NCI-H2081 (cell line): ENCODE data around the gene HIC2.
"Not testable (repeated sequence)": the region's sequence is repeated elsewhere in the genome, so short reads cannot be mapped to it uniquely, and the experiment has no call there.

Experiments
- DNase-seq, 2 experiments: peaks; one replicate each; lab custom pipeline; 2025; lab: John Stamatoyannopoulos, UW

The HIC2 gene

DNA sequence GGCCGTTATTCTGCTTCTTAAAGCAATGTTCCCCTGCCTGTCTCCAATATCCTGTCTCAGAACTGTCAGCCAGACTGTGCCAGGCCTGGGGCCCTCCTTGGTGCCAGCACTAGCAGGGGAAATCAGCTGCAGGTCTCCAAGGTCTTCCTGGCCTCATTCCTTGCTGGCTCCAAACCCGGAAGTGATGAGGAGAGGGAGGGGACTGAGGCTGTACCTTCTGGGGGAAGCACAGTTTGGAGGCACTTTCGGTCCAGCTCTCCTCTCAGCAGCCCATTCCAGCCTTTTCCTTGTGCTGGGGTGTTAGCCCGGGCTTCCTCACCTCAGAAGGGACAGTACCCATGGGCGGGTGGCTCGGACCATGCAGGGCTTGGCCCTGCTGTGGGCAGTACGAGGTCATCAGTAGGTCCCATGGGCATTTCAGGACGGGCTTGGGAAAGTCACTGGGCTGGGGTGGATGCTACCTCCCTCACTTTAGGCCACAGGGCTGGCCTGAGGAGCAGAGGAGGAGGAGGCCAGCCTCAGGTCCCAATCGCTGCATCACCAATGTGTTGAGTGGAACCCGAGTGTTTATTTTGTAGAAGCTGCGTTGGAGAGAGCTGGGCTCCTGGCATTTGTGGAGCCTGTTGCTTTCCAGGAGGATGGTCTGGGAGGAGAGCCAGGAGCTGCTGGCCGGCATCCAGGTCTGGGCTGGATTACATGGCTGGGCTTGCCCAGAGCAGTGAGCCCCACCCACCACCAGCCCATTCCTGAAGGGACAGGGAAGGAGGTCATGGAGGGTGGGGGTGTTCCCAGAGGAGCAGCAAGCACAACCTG, 19.0 kb downstream of the HIC2 start:
- DNase-seq = not testable (repeated sequence)

GRCh38 chr22:21438013-21438412, 20.8 kb downstream of the HIC2 start:
- not testable (repeated sequence) for DNase-seq

DNA sequence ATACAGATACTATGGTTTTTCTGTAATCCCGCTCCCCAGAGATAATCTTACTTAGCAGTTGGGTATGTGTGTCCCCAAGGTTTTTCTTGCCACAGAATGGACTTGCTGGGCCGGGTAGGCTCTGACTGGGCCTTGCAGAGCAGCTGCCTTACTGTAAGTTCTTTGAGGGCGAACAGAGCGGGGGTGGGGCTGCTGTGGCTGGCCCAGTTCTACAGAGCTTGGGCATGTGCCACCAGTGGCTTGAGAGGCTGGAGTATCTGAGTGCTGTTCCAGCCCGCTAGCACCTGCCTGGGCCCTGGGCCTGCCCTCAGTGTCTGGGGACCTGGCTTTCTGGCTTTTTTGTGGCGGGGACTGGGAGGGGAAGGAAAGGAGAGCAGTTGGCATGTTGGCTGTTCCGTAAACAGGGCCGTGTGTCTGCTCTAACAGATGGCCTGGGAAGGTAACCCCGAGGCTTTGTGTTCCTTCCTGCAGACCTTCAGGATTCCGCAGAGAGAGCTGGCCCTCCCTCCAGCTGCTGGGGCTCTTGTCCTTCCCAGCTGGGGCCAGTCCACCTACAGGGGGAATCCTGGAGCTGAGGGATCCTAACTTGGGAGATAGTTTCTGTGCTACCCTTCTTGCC, 23.0 kb downstream of the HIC2 start:
- not testable (repeated sequence) for DNase-seq

DNA sequence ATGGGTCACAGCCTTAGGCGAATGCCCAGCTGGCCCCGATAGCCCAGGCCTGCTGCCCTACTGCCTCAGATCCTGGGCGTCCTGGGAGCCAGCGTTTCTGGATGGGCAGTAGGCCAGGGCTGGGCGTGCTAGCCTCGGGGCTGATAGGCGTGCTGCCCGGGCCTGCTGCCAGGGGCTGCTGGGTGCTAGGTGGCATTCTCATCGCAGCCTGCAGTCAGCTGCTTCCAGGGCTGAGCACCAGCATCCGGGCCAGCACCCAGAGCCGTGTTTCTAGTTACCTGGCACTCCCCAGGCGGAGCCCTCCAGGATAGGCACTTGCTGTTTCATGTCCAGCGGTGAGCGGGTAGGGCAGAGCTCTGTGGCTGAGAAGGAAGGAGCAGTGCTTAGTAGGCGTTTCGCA, 23.5 kb downstream of the HIC2 start:
- DNase-seq = not testable (repeated sequence)

DNA sequence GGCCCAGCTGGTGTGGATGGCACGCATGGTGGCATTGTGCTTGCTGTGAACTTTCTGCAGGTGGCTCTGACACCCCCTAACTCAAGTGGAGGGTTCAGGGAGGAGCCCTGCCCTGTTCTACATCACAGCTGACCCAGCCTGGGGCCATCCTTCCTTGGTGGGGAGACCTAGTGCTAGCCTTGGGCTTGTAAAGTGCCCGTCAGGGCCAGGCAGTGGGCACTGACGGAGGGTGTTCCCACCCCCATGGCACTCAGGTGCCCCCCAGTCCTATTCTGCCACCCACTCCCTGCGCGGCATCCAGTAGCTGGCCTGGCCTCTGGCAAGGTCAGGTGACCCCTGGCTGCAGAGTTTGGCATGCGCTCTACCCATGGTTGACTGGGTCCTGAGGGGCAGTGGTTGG, 24.0 kb downstream of the HIC2 start:
- not testable (repeated sequence) for DNase-seq

DNA sequence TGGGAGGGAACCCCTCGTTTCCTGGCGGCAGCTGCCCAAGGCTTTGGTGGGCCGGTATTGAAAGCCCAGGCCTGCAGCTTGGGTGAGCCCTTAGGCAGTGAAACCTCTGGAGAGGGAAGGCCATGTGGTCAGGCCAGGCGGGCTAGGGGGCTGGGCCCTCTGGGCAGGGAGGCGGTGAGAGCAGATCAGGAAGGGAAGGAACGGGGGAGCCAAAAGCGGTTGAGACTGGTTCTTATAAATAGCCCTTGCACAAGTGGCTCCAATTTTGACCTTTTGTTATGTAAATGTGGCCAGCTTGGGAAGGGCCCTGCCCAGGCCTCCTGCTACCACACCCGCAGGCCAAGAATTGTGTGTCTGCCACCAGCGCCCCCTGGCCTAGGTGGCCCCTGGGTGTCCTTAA, 25.0 kb downstream of the HIC2 start:
- not testable (repeated sequence) for DNase-seq

DNA sequence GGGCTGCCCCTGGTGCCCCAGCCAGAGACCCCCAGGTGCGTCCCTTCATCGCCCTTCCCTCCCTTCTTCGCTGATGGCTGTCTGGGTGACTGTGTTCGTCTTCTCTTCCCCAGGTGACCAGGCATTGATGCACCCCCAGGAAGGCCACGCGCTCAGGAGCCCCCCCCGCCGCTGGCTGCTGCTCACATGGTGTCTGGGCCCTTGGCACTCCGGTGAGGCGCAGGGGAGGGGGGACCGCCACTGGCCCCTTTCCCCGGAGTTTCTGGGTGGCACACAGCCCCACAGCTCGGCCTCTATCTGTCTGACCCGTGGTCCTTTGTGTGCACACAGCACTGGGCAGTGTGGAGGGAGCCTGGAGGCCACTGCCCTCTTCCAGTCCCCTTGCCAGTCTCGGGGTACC, 25.5 kb downstream of the HIC2 start:
- not testable (repeated sequence) for DNase-seq

DNA sequence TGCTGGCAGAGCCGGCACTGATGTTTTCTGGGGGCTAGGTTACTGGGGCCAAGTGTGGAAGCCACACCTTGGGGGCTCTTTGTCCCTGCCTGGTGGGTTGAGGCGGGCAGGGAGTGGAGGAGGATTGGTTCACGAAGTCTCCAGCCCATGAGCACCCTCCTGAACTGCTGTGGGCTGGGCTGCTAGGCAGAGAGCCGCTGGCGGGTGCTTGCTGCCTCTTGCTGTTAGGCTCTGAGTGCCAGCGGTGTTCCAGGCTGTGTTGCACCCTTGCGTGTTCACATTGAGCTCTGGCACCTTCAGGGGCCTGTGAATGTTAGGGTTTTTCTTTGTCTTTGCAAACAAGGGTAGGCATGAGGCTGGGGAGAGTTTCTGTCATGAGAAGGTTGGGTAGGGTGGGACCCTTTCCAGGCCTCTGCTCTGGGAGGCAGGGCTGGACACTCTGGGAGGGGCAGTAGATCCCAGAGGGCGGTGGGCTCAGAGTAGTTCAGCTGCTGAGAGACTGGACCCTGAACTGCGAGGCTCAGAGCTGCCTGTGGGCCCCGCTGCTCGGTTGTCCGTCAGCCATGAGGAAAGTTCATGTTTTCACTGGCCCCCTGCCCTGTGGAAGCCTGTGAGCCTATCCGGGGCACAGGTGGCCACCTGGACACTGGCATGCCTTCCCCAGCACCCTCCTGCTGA, 26.0 kb downstream of the HIC2 start:
- DNase-seq = no peak

DNA sequence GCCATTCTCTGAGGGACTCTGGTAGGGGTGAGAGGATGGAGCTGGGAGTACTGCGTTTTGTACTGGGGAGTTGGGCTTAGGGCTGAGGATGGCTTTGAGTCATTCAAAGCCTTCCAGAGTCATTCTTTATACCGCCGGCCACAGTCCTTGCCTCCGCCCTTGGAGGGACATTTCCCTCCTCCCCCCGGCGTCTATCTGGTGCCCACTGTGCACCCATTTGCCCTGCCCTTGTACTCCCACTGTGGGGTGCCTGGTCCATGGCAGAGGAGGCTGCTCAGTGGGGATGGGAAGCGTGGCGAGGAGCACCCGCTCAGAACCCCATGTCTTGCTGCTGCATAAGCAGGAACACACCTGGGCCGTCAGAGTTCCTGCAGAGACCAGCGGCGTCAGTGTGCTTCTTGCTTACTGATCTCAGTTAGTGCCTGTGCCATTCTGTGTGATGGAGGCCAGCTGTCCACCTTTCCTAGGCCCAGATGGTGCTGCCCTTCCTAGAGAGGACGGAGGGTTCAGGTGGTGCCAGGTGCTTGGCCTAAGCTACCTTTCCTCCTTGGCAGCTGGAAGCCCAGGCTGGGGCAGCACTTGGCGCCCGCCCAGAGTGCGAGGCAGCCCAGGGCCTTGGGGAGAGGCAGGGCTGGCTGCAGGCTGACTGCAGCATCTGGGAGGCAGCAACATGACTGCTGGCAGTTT, 26.7 kb downstream of the HIC2 start:
- DNase-seq = no peak

- no peak for DNase-seq
Measured at GRCh38 chr22:21444701-21445436, 27.7 kb downstream of the HIC2 start.

DNA sequence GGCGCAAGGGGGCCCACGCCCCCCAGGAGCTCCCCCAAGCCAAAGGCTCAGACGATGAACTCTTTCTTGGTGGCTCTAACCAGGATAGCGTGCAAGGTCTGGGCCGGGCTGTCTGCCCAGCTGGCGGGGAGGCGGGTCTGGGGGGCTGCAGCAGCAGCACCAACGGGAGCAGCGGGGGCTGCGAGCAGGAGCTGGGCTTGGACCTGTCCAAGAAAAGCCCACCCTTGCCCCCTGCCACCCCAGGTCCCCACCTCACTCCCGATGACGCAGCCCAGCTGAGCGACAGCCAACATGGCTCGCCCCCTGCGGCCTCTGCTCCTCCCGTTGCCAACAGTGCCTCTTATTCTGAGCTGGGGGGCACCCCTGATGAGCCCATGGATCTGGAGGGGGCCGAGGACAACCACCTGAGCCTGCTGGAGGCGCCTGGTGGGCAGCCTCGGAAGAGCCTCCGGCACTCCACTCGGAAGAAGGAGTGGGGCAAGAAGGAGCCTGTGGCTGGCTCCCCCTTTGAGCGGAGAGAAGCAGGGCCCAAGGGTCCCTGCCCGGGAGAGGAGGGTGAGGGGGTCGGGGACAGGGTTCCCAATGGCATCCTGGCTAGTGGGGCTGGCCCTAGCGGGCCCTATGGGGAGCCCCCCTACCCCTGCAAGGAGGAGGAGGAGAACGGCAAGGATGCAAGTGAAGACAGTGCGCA, 28.4 kb downstream of the HIC2 start:
- DNase-seq = no peak

DNA sequence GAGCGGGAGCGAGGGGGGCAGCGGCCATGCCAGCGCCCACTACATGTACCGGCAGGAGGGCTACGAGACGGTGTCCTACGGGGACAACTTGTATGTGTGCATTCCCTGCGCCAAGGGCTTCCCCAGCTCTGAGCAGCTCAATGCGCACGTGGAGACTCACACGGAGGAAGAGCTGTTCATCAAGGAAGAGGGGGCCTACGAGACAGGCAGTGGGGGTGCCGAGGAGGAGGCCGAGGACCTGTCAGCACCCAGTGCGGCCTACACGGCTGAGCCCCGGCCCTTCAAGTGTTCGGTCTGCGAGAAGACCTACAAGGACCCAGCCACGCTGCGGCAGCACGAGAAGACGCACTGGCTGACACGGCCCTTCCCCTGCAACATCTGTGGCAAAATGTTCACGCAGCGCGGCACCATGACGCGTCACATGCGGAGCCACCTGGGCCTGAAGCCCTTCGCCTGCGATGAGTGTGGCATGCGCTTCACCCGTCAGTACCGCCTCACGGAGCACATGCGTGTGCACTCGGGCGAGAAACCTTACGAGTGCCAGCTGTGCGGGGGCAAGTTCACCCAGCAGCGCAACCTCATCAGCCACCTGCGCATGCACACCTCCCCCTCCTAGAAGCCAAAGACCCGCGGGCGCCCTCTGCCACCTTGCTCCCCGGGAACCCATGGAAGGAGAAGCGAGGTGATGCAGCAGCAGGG, 29.1 kb downstream of the HIC2 start:
- no peak for DNase-seq

DNA sequence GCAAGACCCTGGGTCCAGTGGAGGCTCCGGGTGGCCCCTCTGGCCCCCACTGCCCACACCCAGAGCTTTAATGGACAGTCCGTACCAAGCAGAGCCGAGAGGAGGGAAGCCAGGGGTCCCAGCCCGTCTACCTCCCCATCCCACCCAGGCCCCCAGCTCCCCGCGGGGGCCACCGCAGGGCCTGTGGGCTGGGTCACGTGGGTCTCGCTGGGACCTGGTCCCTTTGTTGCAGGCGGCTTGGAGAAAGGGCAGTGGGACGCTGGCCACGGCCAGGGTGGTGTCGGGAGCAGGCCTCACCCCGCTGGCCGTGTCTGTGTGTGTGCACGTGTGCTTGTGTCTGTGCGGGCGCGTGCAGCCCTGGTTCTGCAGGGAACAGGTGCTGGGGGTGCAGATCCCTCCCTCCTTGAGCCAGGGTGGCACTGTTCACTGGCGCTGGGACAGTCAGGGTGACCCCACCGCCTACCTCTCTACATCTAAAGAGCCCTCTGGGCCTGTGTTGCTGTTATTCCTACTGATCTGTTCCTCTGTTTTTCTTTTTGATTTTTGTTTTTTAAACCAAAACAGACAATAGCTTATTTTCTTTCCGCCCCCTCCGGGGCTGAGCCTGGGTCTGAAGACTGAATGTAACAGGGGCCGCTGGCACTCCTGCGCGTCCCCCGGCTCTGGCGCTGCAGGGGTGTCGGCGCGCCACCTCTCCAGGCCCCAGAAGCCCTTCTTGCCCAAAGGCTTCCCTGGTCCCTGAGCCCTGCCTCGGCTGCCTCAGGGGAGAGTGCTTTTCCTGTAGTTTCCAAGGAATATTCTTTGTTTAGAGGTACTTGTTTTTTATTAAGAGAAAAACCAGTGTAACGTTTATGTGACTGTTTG, 29.9 kb downstream of the HIC2 start:
- no peak for DNase-seq

- DNase-seq = no peak
Measured at GRCh38 chr22:21447694-21448402, 30.7 kb downstream of the HIC2 start.

- no peak for DNase-seq
Measured at GRCh38 chr22:21448627-21449416, 31.7 kb downstream of the HIC2 start.

DNA sequence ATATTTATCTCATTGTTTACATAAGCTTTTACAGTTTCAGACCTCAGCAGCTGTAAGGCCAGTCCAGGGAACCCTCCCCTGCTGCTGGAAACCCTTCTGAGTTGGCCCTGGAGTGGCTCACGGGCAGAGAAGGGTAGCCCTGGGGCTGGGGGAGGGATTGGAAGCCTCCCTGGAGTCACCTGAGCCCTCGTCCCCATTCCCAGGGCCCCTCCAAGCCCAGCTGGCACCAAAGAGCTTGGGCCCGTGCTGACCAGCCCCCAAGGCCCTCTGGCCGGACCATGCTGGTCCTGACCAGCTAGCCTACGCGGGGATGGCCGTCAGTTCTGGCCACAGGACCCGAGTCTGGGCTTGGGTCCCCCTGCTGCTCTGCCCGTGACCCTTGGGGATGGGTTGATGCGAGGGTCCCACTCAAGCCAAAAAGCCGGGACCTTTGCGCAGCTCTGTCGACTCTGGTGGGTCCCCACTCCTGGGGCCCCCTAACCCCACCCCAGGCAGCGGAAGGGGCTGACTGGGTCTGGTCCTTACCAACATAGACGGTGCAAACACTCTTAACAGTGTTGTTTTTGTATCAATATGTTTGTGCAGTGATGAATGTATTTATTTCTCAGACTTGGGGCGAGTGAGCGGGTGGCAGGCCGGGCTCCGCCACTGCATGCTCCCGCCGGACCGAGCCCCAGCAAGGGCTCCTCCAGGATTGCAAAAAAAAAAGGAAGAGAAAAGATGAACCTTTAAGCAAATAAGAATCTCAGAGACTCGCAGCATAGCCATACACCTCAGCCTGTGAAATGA, 32.6 kb downstream of the HIC2 start:
- no peak for DNase-seq

DNA sequence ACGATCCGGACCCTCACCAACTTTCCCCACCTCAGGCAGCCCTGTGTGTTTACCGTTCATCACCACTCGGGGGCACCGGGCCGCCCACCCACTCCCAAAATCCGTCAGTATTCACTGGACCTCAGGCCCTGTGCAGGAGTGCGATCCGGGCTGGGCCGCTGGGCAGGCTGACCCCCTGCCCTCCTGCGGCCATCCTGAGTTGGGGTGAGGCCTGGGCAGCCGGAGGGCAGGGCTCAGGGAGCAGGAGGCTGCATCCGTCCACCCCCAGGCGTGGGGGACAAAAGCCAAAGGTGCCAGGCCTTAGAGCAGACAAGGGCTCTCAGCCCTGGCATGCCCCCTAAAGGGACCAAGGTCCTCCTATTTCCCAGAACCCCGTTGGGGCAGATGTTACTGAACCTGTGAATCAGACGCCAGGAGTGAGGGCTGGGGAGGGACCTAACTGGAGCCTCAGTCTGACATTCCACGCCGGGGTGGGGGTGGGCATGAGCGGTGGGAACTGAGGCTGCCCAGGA, 33.2 kb downstream of the HIC2 start:
- DNase-seq = no peak
